GM12878 (cell line): Measurements from ENCODE around the gene ZFAND2B. TPM values are rescaled to one million over a fixed set of nuclear protein-coding genes. Genes with fewer than 3 reads are reported as not detected.

ENCODE experiments used
- ATAC-seq: fragments of 200-7000 bp; cut with Tn5 transposase; 3 replicates; pipeline ENCODE4 v1.9.1; 2020; ENCODE audit warnings: mild to moderate bottlenecking, moderate library complexity
- BruUV-seq: library from RNA; stranded (reverse); fragments of 400-500 nt; replicated peaks from 2 replicates; lab custom pipeline; 2021; lab: Mats Ljungman, UMichigan
- CTCF ChIA-PET: fragments of 300-600 bp; sonication (Branson Sonifier 250); formaldehyde crosslinking; extraction: SDS; loops from one replicate; lab custom pipeline; 2021; ENCODE audit warnings: inconsistent platforms; lab: Yijun Ruan, JAX
- POLR2A ChIA-PET: fragments of 350-600 bp; formaldehyde crosslinking; extraction: SDS; loops from one replicate; lab custom pipeline; 2021; ENCODE audit warnings: inconsistent platforms; lab: Charles Lee
- RAD21 ChIA-PET: fragments of 300-600 bp; sonication (Branson Sonifier 250); formaldehyde crosslinking; loops from one replicate; lab custom pipeline; 2023; ENCODE audit warnings: antibody characterized with exemption; ENCODE audit not compliant: unreplicated experiment; lab: Charles Lee
- SMC1A ChIA-PET: fragments of 300-600 bp; sonication (Branson Sonifier 250); formaldehyde crosslinking; loops from one replicate; lab custom pipeline; 2023; ENCODE audit not compliant: unreplicated experiment, uncharacterized antibody; lab: Charles Lee
- DNase-seq: peaks from one replicate; pipeline ENCODE4 v3.0.0-alpha.2; 2011; ENCODE audit warnings: low read depth, low spot score
- FAIRE-seq: peaks from 3 replicates; lab custom pipeline; 2011; peaks lifted over from hg19 to GRCh38; lab: Jason Lieb, UNC
- H2AFZ ChIP-seq: 2 replicates; pipeline ENCODE4 v1.6.0; 2011; ENCODE audit warnings: low read depth, low read length, control low read depth; ENCODE audit not compliant: control insufficient read depth
- H3K27ac ChIP-seq: 2 replicates; pipeline ENCODE4 v1.5.1; 2011; ENCODE audit warnings: control low read depth; ENCODE audit not compliant: control insufficient read depth, insufficient read depth
- H3K27me3 ChIP-seq, 2 experiments: replicated peaks in 1 of 2; 2 replicates each; pipeline versions ENCODE4 v1.6.0 to v1.6.1; 2011; ENCODE audit warnings: low read length in 1 of 2; ENCODE audit not compliant: control insufficient read depth in 2 of 2, insufficient read depth in 2 of 2
- H3K36me3 ChIP-seq, 2 experiments: 2 replicates each; pipeline ENCODE4 v1.5.1; 2011; ENCODE audit warnings: low read length in 1 of 2; ENCODE audit not compliant: control insufficient read depth in 2 of 2, insufficient read depth in 2 of 2
- H3K4me1 ChIP-seq: 2 replicates; pipeline ENCODE4 v1.6.1; 2011; ENCODE audit warnings: mild to moderate bottlenecking, low read length, moderate library complexity, mixed read lengths; ENCODE audit not compliant: control insufficient read depth, insufficient read depth
- H3K4me2 ChIP-seq: 2 replicates; pipeline ENCODE4 v1.6.0; 2011; ENCODE audit warnings: control low read depth; ENCODE audit not compliant: control insufficient read depth, insufficient read depth
- H3K4me3 ChIP-seq: fragments of 200-600 bp; sonication (generic); 2 replicates; pipeline ENCODE4 v1.5.1; 2016
- H3K79me2 ChIP-seq: 2 replicates; pipeline ENCODE4 v1.6.0; 2011; ENCODE audit warnings: low read length; ENCODE audit not compliant: control insufficient read depth, insufficient read depth
- H3K9ac ChIP-seq: 2 replicates; pipeline ENCODE4 v1.8.0; 2011; ENCODE audit warnings: low read length, control low read depth, mixed read lengths; ENCODE audit not compliant: control insufficient read depth, insufficient read depth
- H3K9me3 ChIP-seq: replicated peaks from 3 replicates; pipeline ENCODE4 v1.5.1; 2011; ENCODE audit warnings: mild to moderate bottlenecking, low read length; ENCODE audit not compliant: control insufficient read depth, insufficient read depth
- H4K20me1 ChIP-seq: 2 replicates; pipeline ENCODE4 v1.6.0; 2011; ENCODE audit not compliant: control insufficient read depth, insufficient read depth
- ZNF217 ChIP-seq: fragments of 450-650 bp; IDR thresholded peaks from 2 replicates; pipeline ENCODE4 v1.6.1; 2017; ENCODE audit warnings: antibody characterized with exemption, mild to moderate bottlenecking
- WGBS: methylation state at CpG from one replicate; pipeline ENCODE4 v1.1.6; 2016; ENCODE audit warnings: low lambda C conversion rate; ENCODE audit not compliant: insufficient replicate concordance, insufficient coverage; ENCODE audit errors: missing lambda C conversion rate; 5-methylcytosine and 5-hydroxymethylcytosine counted together
- in situ Hi-C: fragments of 300-500 bp; cut with MboI; formaldehyde crosslinking; loops from 9 replicates; pipeline ENCODE4 v1.14.3; 2018; ENCODE audit warnings: mixed read lengths
- intact Hi-C: fragments of 100-400 bp; cut with micrococcal nuclease; formaldehyde crosslinking; loops from one replicate; pipeline ENCODE4 v1.14.2; 2022; ENCODE audit not compliant: unreplicated experiment
- polyA plus RNA-seq, 11 experiments: library from polyadenylated mRNA; depleted of rRNA in 4 of 11; unstranded in 6 of 11; stranded (reverse) in 5 of 11; fragments of >200 nt; fragmentation: Nextera tagmentation in 4 of 11; fragmentation: Illumina TruSeq in 1 of 11; extraction: Ambion mirVana in 4 of 11; extraction: Trizol in 1 of 11; gene quantifications; 1 replicate in 1 of 11; 2 replicates in 10 of 11; pipeline versions ENCODE4 v1.2.1 to v1.2.3, GENCODE V29; 2011 to 2016; ENCODE audit warnings: inconsistent platforms in 2 of 11, missing spikeins in 2 of 11, low read depth in 1 of 11
- total RNA-seq, 4 experiments: library from RNA; depleted of rRNA in 3 of 4; stranded (reverse); fragments of >200 nt in 3 of 4; fragmentation: Illumina TruSeq in 1 of 4; extraction: Trizol in 1 of 4; gene quantifications; 2 replicates each; pipeline versions ENCODE4 v1.2.1 to v1.2.3, GENCODE V29; 2013 to 2021
- TF ChIP-seq, protein P1 (sequence below): fragments of 450-650 bp; IDR thresholded peaks from 2 replicates; pipeline ENCODE4 v1.6.1; 2016; ENCODE audit warnings: mild to moderate bottlenecking

ZFAND2B gene
- total and polyA plus RNA-seq, 10 of the 15 experiments (the other 5 are each of a cell fraction or from before 2014, with no cell fraction given): 5.4 to 28.1 (median 22.4) TPM

DNA sequence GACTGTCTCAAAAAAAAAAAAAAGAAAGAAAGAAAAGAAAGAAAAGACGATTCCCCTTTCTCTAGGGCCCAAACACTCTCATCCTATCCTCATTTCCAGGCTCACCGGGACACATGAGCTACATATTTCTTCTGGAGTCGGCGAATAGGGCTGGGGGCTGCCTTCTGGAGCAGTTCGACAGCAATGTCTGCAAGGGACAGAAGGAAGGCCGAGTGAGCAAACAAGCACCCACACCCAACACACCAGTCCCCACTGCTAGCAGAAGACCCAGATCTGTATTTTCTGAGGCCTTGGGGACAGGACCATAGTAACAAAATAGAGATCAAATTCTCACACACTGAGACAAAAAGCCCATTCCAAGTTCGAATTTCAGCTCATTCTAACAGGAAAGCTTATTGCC, 31.1 kb upstream of the ZFAND2B start:
- ChIA-PET RAD21 (interaction anchor here (0.7 to 3.7 kb wide), 9 partner anchors 16 to 125 kb away, joined by 3 to 25 read pairs (median 6); partner anchors contain the start of genes DNAJB2 and ZFAND2B), POLR2A (interaction anchor here (1.5 to 5.0 kb wide), 11 partner anchors 28 to 212 kb away, joined by 4 to 47 read pairs (median 17); partner anchors contain the start of genes ABCB6, ANKZF1, ATG9A and DNAJB2), SMC1A (interaction anchor here (0.8 to 2.5 kb wide), 12 partner anchors 10 to 204 kb away, joined by 3 to 14 read pairs (median 10); partner anchors contain the start of genes ABCB6, DNAJB2, GLB1L and NHEJ1), CTCF (interaction anchor here (0.7 to 3.9 kb wide), 19 partner anchors 9 to 366 kb away, joined by 3 to 52 read pairs (median 5); partner anchors contain the start of genes DNAJB2, GLB1L, NHEJ1 and STK16)
- Histone ChIP-seq H3K4me1 (peaks cover 10% of the 10 kb centered on the region), H3K27ac (peak overlapping the region; percentile 98; the same call in 1 of the 2 replicates), H3K9ac (peak overlapping the region; percentile 97; the same call in 1 of the 2 replicates), H3K9me3 (no peaks in the 10 kb centered on the region), H3K4me2 (peak overlapping the region; percentile 89), H2AFZ (no peak overlapping the region), H3K27me3 (no peaks in the 10 kb centered on the region), H3K36me3 (peaks cover 6 to 9% of the 10 kb centered on the region in 2 experiments), H3K79me2 (peaks cover 32% of the 10 kb centered on the region), H3K4me3 (peak overlapping the region; percentile 83; the same call in 1 of the 2 replicates), H4K20me1 (no peaks in the 10 kb centered on the region)
- WGBS: 74% methylated on average over 7 of the region's 7 CpGs
- no peak for TF ChIP-seq ZNF217
- TF ChIP-seq, protein P1, sequence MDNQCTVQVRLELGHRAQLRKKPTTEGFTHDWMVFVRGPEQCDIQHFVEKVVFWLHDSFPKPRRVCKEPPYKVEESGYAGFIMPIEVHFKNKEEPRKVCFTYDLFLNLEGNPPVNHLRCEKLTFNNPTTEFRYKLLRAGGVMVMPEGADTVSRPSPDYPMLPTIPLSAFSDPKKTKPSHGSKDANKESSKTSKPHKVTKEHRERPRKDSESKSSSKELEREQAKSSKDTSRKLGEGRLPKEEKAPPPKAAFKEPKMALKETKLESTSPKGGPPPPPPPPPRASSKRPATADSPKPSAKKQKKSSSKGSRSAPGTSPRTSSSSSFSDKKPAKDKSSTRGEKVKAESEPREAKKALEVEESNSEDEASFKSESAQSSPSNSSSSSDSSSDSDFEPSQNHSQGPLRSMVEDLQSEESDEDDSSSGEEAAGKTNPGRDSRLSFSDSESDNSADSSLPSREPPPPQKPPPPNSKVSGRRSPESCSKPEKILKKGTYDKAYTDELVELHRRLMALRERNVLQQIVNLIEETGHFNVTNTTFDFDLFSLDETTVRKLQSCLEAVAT: 0 out of 2 replicates have a peak, but pooled peaks have one; percentile 23
- FAIRE-seq: no peak
- no peak for DNase-seq
- in situ Hi-C loops (no loop called here), intact Hi-C loops (loop anchor here (5.0 kb wide), 3 partner anchors 102 to 212 kb away; partner anchors contain the start of genes DNAJB2 and DNPEP)
- no peak for ATAC-seq
- no TSS peak for BruUV-seq
